ENCODE results near the gene C6orf47. TPM values are rescaled to one million over a fixed set of nuclear protein-coding genes. Genes with fewer than 3 reads are reported as not detected.

Gene C6orf47
- polyA plus RNA-seq, 1 donor from 2014 or later, result 17.2 TPM

- Histone ChIP-seq H3K27me3 (ENCODE audit: insufficient read depth, low read depth, low read length) (no peaks in the 10 kb centered on the region), H3K36me3 (ENCODE audit: insufficient read depth, low read length) (no peaks in the 10 kb centered on the region), H3F3A (ENCODE audit: insufficient read depth, low read length, poor library complexity, severe bottlenecking) (no peaks in the 10 kb centered on the region), H2AFZ (ENCODE audit: low read depth, low read length) (no peak overlapping the region), H3K9ac (ENCODE audit: low read length) (peak overlapping the region; percentile 93), H3K9me3 (ENCODE audit: low read length) (no peaks in the 10 kb centered on the region), H3K79me2 (replicated peaks; ENCODE audit: insufficient read depth, low read length) (peaks cover 26% of the 10 kb centered on the region), H4K20me1 (ENCODE audit: insufficient read depth) (no peaks in the 10 kb centered on the region), H3K4me2 (ENCODE audit: low read length) (peak overlapping the region; percentile 96), H3K27ac (ENCODE audit: low read length) (no peak overlapping the region), H3K9me2 (ENCODE audit: insufficient read depth, low read length) (no peaks in the 10 kb centered on the region), H3K4me3 (ENCODE audit: low read length) (peak overlapping the region; percentile 84)
- TF ChIP-seq POLR2AphosphoS5 (IDR thresholded peaks at IDR 0.05), result no peak
- TF ChIP-seq REST (IDR thresholded peaks at IDR 0.05; ENCODE audit: borderline replicate concordance), result no peak
- no peak for TF ChIP-seq MXI1 (conservative IDR thresholded peaks at IDR 0.05; ENCODE audit: poor library complexity, severe bottlenecking)
- no peak for TF ChIP-seq EP300 (conservative IDR thresholded peaks at IDR 0.05; ENCODE audit: poor library complexity, severe bottlenecking)
- no peak for TF ChIP-seq EZH2 (IDR thresholded peaks at IDR 0.05; ENCODE audit: borderline replicate concordance, insufficient read depth, low read length, poor library complexity, severe bottlenecking)
- TF ChIP-seq TAF1 (IDR thresholded peaks at IDR 0.05; ENCODE audit: low read depth), result no peak
Measured at GRCh38 chr6:31700740-31701401, 40.3 kb upstream of the C6orf47 start.

- Histone ChIP-seq H3K27me3 (ENCODE audit: insufficient read depth, low read depth, low read length) (no peaks in the 10 kb centered on the region), H3K9me2 (ENCODE audit: insufficient read depth, low read length) (no peaks in the 10 kb centered on the region), H3K4me2 (ENCODE audit: low read length) (no peak overlapping the region), H3K9ac (ENCODE audit: low read length) (no peak overlapping the region), H3F3A (ENCODE audit: insufficient read depth, low read length, poor library complexity, severe bottlenecking) (no peaks in the 10 kb centered on the region), H3K4me3 (ENCODE audit: low read length) (no peak overlapping the region), H3K36me3 (ENCODE audit: insufficient read depth, low read length) (no peaks in the 10 kb centered on the region), H2AFZ (ENCODE audit: low read depth, low read length) (no peak overlapping the region), H3K79me2 (replicated peaks; ENCODE audit: insufficient read depth, low read length) (peaks cover 24% of the 10 kb centered on the region), H3K27ac (ENCODE audit: low read length) (no peak overlapping the region), H4K20me1 (ENCODE audit: insufficient read depth) (no peaks in the 10 kb centered on the region), H3K9me3 (ENCODE audit: low read length) (no peaks in the 10 kb centered on the region)
- no peak for TF ChIP-seq REST (IDR thresholded peaks at IDR 0.05; ENCODE audit: borderline replicate concordance)
Measured at GRCh38 chr6:31697555-31697954, 37.0 kb upstream of the C6orf47 start.

All from neural cell (in vitro differentiated cells).